H9 (cell line): ENCODE results near the gene TEX2. TPM values are rescaled to one million over a fixed set of nuclear protein-coding genes. Genes with fewer than 3 reads are reported as not detected.
"Not testable (repeated sequence)": the region's sequence is repeated elsewhere in the genome, so short reads cannot be mapped to it uniquely, and the experiment has no call there.

ENCODE experiments used
- DNase-seq: peaks from one replicate; pipeline ENCODE4 v3.0.0-alpha.2; 2017
- H2AFZ ChIP-seq: one replicate; pipeline ENCODE4 v1.6.1; 2013; ENCODE audit warnings: mild to moderate bottlenecking, low read length, control low read depth, moderate library complexity
- H2AK5ac ChIP-seq: 2 replicates; pipeline ENCODE4 v1.6.1; 2013; ENCODE audit warnings: low read length, control low read depth, mixed read lengths; ENCODE audit not compliant: insufficient read length
- H2BK120ac ChIP-seq: one replicate; pipeline ENCODE4 v1.6.1; 2013; ENCODE audit warnings: low read depth, mild to moderate bottlenecking, low read length, control low read depth, inconsistent platforms; ENCODE audit not compliant: poor library complexity, severe bottlenecking
- H2BK12ac ChIP-seq: 2 replicates; pipeline ENCODE4 v1.6.1; 2013; ENCODE audit warnings: low read length, control low read depth, mixed read lengths, low read depth; ENCODE audit not compliant: insufficient read length
- H2BK15ac ChIP-seq: 2 replicates; pipeline ENCODE4 v1.6.1; 2013; ENCODE audit warnings: low read depth, low read length, control low read depth
- H2BK20ac ChIP-seq: one replicate; pipeline ENCODE4 v1.6.1; 2013; ENCODE audit warnings: low read depth, mild to moderate bottlenecking, low read length, control low read depth, inconsistent platforms; ENCODE audit not compliant: poor library complexity, severe bottlenecking
- H2BK5ac ChIP-seq: 2 replicates; pipeline ENCODE4 v1.6.1; 2013; ENCODE audit warnings: low read length, control low read depth, mixed read lengths; ENCODE audit not compliant: insufficient read length
- H3K14ac ChIP-seq: 2 replicates; pipeline ENCODE4 v1.6.1; 2013; ENCODE audit warnings: low read length, control low read depth; ENCODE audit not compliant: insufficient read depth
- H3K18ac ChIP-seq: 2 replicates; pipeline ENCODE4 v1.6.1; 2013; ENCODE audit warnings: low read depth, mild to moderate bottlenecking, mixed read lengths, low read length, control low read depth; ENCODE audit not compliant: insufficient read length
- H3K23ac ChIP-seq: 2 replicates; pipeline ENCODE4 v1.6.1; 2013; ENCODE audit warnings: low read length, control low read depth, mixed read lengths, low read depth; ENCODE audit not compliant: insufficient read length
- H3K23me2 ChIP-seq: 2 replicates; pipeline ENCODE4 v1.6.1; 2013; ENCODE audit warnings: low read depth, mild to moderate bottlenecking, mixed read lengths, low read length, control low read depth; ENCODE audit not compliant: insufficient read length, poor library complexity, severe bottlenecking
- H3K27ac ChIP-seq: 2 replicates; pipeline ENCODE4 v1.5.1; 2013; ENCODE audit warnings: low read length, control low read depth, mixed read lengths, low read depth; ENCODE audit not compliant: insufficient read length
- H3K27me3 ChIP-seq: 2 replicates; pipeline ENCODE4 v1.6.1; 2013; ENCODE audit warnings: low read length, control low read depth, inconsistent platforms; ENCODE audit not compliant: insufficient read depth
- H3K4ac ChIP-seq: 2 replicates; pipeline ENCODE4 v1.6.1; 2013; ENCODE audit warnings: low read depth, mild to moderate bottlenecking, control low read depth, inconsistent platforms, low read length, moderate library complexity
- H3K4me1 ChIP-seq: 2 replicates; pipeline ENCODE4 v1.6.1; 2013; ENCODE audit warnings: low read length, control low read depth, inconsistent platforms; ENCODE audit not compliant: insufficient read depth
- H3K4me2 ChIP-seq: 2 replicates; pipeline ENCODE4 v1.6.1; 2013; ENCODE audit warnings: low read length, control low read depth, mixed read lengths; ENCODE audit not compliant: insufficient read length, insufficient read depth
- H3K56ac ChIP-seq: 2 replicates; pipeline ENCODE4 v1.6.1; 2013; ENCODE audit warnings: low read depth, mild to moderate bottlenecking, mixed read lengths, low read length, control low read depth; ENCODE audit not compliant: insufficient read length
- H3K79me1 ChIP-seq: 2 replicates; pipeline ENCODE4 v1.6.1; 2013; ENCODE audit warnings: low read depth, mild to moderate bottlenecking, moderate library complexity, low read length, control low read depth, inconsistent platforms; ENCODE audit not compliant: insufficient read depth, poor library complexity, severe bottlenecking
- H3K79me2 ChIP-seq: 2 replicates; pipeline ENCODE4 v1.6.1; 2013; ENCODE audit warnings: low read length, control low read depth, inconsistent platforms; ENCODE audit not compliant: insufficient read depth
- H3K9ac ChIP-seq: 2 replicates; pipeline ENCODE4 v1.6.1; 2013; ENCODE audit warnings: low read length, control low read depth, mixed read lengths; ENCODE audit not compliant: insufficient read length; ENCODE audit errors: extremely low read depth
- H3K9me3 ChIP-seq: one replicate; pipeline ENCODE4 v1.6.1; 2013; ENCODE audit warnings: low read depth, low read length, inconsistent platforms; ENCODE audit not compliant: control insufficient read depth
- H3T11ph ChIP-seq: one replicate; pipeline ENCODE4 v1.6.1; 2013; ENCODE audit warnings: mild to moderate bottlenecking, low read length, control low read depth, inconsistent platforms
- H4K20me1 ChIP-seq: one replicate; pipeline ENCODE4 v1.6.1; 2013; ENCODE audit not compliant: control insufficient read depth, insufficient read length, insufficient read depth
- H4K5ac ChIP-seq: 2 replicates; pipeline ENCODE4 v1.6.1; 2013; ENCODE audit warnings: low read depth, mild to moderate bottlenecking, mixed read lengths, low read length, control low read depth; ENCODE audit not compliant: insufficient read length
- H4K8ac ChIP-seq: replicated peaks from 2 replicates; pipeline ENCODE4 v1.6.1; 2013; ENCODE audit warnings: low read length, control low read depth, mixed read lengths, low read depth; ENCODE audit not compliant: insufficient read length
- H4K91ac ChIP-seq: 2 replicates; pipeline ENCODE4 v1.6.1; 2013; ENCODE audit warnings: low read depth, mild to moderate bottlenecking, moderate library complexity, mixed read lengths, low read length, control low read depth; ENCODE audit not compliant: insufficient read length
- H3K27ac Mint-ChIP-seq, 3 experiments: 2 replicates in 2 of 3; 3 replicates in 1 of 3; pipeline ENCODE4 v1.8.0; 2020 to 2021; ENCODE audit warnings: mixed read lengths in 3 of 3, mild to moderate bottlenecking in 1 of 3, moderate library complexity in 1 of 3
- H3K27me3 Mint-ChIP-seq: 2 replicates; pipeline ENCODE4 v1.8.0; 2021; ENCODE audit warnings: low read depth, mild to moderate bottlenecking, moderate library complexity, mixed read lengths
- H3K36me3 Mint-ChIP-seq, 3 experiments: 2 replicates in 2 of 3; 3 replicates in 1 of 3; pipeline ENCODE4 v1.8.0; 2020 to 2021; ENCODE audit warnings: low read depth in 3 of 3, mixed read lengths in 3 of 3; ENCODE audit not compliant: insufficient read depth in 1 of 3
- H3K4me1 Mint-ChIP-seq, 2 experiments: 2 replicates each; pipeline ENCODE4 v1.8.0; 2020; ENCODE audit warnings: mixed read lengths in 2 of 2
- H3K4me3 Mint-ChIP-seq, 2 experiments: 2 replicates in 1 of 2; 3 replicates in 1 of 2; pipeline ENCODE4 v1.8.0; 2020 to 2021; ENCODE audit warnings: mild to moderate bottlenecking in 2 of 2, mixed read lengths in 2 of 2, moderate library complexity in 1 of 2
- H3K9me3 Mint-ChIP-seq, 2 experiments: 2 replicates in 1 of 2; 3 replicates in 1 of 2; pipeline ENCODE4 v1.8.0; 2020; ENCODE audit warnings: mild to moderate bottlenecking in 2 of 2, mixed read lengths in 2 of 2, moderate library complexity in 1 of 2
- WGBS: extraction: QIAGEN DNeasy Blood & Tissue Kit; methylation state at CpG from one replicate; pipeline ENCODE4 v1.1.7; 2013; ENCODE audit warnings: missing lambda C conversion rate, low lambda C conversion rate, mixed read lengths; ENCODE audit not compliant: insufficient read length; ENCODE audit errors: extremely low coverage; 5-methylcytosine and 5-hydroxymethylcytosine counted together
- total RNA-seq: library from RNA; stranded (reverse); gene quantifications from 2 replicates; pipeline ENCODE4 v1.2.1, GENCODE V29; 2021
- TF ChIP-seq, protein P1 (sequence below): fragments of 200-600 bp; sonication (generic); conservative IDR thresholded peaks from 3 replicates; pipeline ENCODE4 v1.8.0; 2021; ENCODE audit warnings: antibody characterized with exemption, mild to moderate bottlenecking

TEX2 gene
- total RNA-seq, 1 experiment from 2014 or later: 12.2 TPM

GRCh38 chr17:64209356-64209941, 53.6 kb downstream of the TEX2 start:
- no peak overlapping the region for H2BK12ac ChIP-seq
- Mint-ChIP-seq H3K36me3 (peaks cover 2 to 22% (median 13%) of the 10 kb centered on the region in 3 experiments), H3K9me3 (no peaks in the 10 kb centered on the region), H3K4me1 (peaks cover 22 to 23% of the 10 kb centered on the region in 2 experiments), H3K4me3 (no peak overlapping the region), H3K27ac (peak overlapping the region in 1 of 3 experiments; percentile 45; a peak in 1 of 7 replicates), H3K27me3 (no peaks in the 10 kb centered on the region)
- H2AK5ac ChIP-seq: no peak overlapping the region
- H3K18ac ChIP-seq: no peak overlapping the region
- no peak overlapping the region for H3K14ac ChIP-seq
- no peaks in the 10 kb centered on the region for H3K79me2 ChIP-seq
- H3K79me1 ChIP-seq: no peaks in the 10 kb centered on the region
- no peak overlapping the region for H3K27ac ChIP-seq
- H3K27me3 ChIP-seq: no peaks in the 10 kb centered on the region
- TF ChIP-seq, protein P1, sequence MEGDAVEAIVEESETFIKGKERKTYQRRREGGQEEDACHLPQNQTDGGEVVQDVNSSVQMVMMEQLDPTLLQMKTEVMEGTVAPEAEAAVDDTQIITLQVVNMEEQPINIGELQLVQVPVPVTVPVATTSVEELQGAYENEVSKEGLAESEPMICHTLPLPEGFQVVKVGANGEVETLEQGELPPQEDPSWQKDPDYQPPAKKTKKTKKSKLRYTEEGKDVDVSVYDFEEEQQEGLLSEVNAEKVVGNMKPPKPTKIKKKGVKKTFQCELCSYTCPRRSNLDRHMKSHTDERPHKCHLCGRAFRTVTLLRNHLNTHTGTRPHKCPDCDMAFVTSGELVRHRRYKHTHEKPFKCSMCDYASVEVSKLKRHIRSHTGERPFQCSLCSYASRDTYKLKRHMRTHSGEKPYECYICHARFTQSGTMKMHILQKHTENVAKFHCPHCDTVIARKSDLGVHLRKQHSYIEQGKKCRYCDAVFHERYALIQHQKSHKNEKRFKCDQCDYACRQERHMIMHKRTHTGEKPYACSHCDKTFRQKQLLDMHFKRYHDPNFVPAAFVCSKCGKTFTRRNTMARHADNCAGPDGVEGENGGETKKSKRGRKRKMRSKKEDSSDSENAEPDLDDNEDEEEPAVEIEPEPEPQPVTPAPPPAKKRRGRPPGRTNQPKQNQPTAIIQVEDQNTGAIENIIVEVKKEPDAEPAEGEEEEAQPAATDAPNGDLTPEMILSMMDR: no peak
- no peak overlapping the region for H3K4ac ChIP-seq
- H3K9ac ChIP-seq: no peak overlapping the region
- H4K20me1 ChIP-seq: no peaks in the 10 kb centered on the region
- H3K23ac ChIP-seq: no peak overlapping the region
- no peak overlapping the region for H3K4me2 ChIP-seq
- no peak overlapping the region for H3T11ph ChIP-seq
- H4K91ac ChIP-seq: no peak overlapping the region
- no peaks in the 10 kb centered on the region for H3K9me3 ChIP-seq
- H4K5ac ChIP-seq: no peak overlapping the region
- no peak overlapping the region for H3K56ac ChIP-seq
- no CpG with 5 or more reads among the region's 5 CpGs for WGBS
- no peak overlapping the region for H2BK15ac ChIP-seq
- H2BK5ac ChIP-seq: no peak overlapping the region
- no peaks in the 10 kb centered on the region for H3K23me2 ChIP-seq
- H4K8ac ChIP-seq: no peak overlapping the region
- H2AFZ ChIP-seq: no peak overlapping the region
- H2BK120ac ChIP-seq: no peak overlapping the region
- no peak overlapping the region for H2BK20ac ChIP-seq
- H3K4me1 ChIP-seq: no peaks in the 10 kb centered on the region; the same call in 1 of the 2 replicates
- DNase-seq: peak; percentile 18

DNA sequence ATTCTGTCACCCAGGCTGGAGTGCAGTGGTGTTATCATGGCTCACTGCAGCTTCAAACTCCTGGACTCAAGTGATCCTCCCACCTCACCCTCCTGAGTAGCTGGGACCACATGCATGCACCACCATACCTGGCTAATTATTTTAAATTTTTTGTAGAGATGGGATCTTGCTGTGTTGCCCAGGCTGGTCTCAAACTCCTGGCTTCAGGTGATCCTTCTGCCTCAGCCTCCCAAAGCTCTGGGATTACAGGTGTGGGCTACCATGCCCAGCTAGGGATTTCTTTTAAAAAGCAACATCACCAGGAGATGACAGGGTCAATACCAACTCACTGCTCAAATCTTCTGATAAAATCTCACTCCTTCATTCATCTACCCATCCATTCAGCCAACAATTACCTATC, 54.4 kb downstream of the TEX2 start:
- DNase-seq, H3K4me3 Mint-ChIP-seq, H3K79me2 ChIP-seq, H2BK5ac ChIP-seq, H2BK20ac ChIP-seq, H4K91ac ChIP-seq, H3K27me3 ChIP-seq, H3T11ph ChIP-seq, H4K8ac ChIP-seq, H3K4ac ChIP-seq, H3K79me1 ChIP-seq, H3K9me3 Mint-ChIP-seq, H2AK5ac ChIP-seq, H3K18ac ChIP-seq, H3K9me3 ChIP-seq, H3K9ac ChIP-seq, H2BK15ac ChIP-seq, H2BK12ac ChIP-seq, H3K23me2 ChIP-seq, H4K5ac ChIP-seq, H3K27me3 Mint-ChIP-seq, H3K27ac ChIP-seq, H3K23ac ChIP-seq, H3K14ac ChIP-seq, H3K4me1 ChIP-seq, H4K20me1 ChIP-seq, H3K4me2 ChIP-seq, H2AFZ ChIP-seq, H3K27ac Mint-ChIP-seq, H3K56ac ChIP-seq, H2BK120ac ChIP-seq: not testable (repeated sequence)
- Mint-ChIP-seq H3K4me1 (peaks cover 22 to 23% of the 10 kb centered on the region in 2 experiments), H3K36me3 (peaks cover 2 to 19% (median 9%) of the 10 kb centered on the region in 3 experiments)
